ENCODE measurements around the gene SBNO2.

The SBNO2 gene

GRCh38 chr19:1102407-1103131 is 71.5 kb downstream of the SBNO2 start:
- Histone ChIP-seq H3K9me3 (ENCODE audit: control insufficient read depth, low read length) (peaks cover 6% of the 10 kb centered on the region), H3K4me3 (ENCODE audit: low read length) (peak overlapping the region; percentile 63), H3K4me1 (ENCODE audit: control insufficient read depth, insufficient read depth, low read length) (peaks cover 55% of the 10 kb centered on the region), H3K36me3 (ENCODE audit: control insufficient read depth, insufficient read depth, low read length, severe bottlenecking) (peaks cover 15% of the 10 kb centered on the region), H3K9ac (ENCODE audit: low read length) (peak overlapping the region; percentile 87), H3K27me3 (replicated peaks; ENCODE audit: control insufficient read depth, insufficient read depth, low read length) (no peaks in the 10 kb centered on the region)
- peak; percentile 97 for DNase-seq (ENCODE audit: low read depth)

DNA sequence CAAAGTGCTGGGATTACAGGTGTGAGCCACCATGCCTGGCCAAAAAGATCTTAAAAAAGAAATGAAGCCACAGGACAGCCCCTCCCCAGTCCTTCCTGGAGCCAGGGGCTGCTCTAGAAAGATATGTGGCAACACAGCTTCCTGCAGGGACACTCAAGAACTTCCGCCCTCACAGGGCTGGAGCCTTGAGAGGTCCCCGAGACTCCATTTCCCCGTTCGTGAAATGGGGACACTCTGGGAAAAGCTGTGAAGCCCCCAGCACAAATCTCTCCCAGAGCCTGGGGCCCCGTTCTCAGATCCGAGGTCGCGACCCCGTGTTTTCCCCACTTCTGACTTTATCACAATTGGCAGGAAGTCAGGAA is 72.8 kb downstream of the SBNO2 start:
- Histone ChIP-seq H3K36me3 (ENCODE audit: control insufficient read depth, insufficient read depth, low read length, severe bottlenecking) (peaks cover 8% of the 10 kb centered on the region), H3K4me3 (ENCODE audit: low read length) (peak overlapping the region; percentile 63), H3K9me3 (ENCODE audit: control insufficient read depth, low read length) (peaks cover 6% of the 10 kb centered on the region), H3K9ac (ENCODE audit: low read length) (peak overlapping the region; percentile 87), H3K4me1 (ENCODE audit: control insufficient read depth, insufficient read depth, low read length) (peaks cover 55% of the 10 kb centered on the region), H3K27me3 (replicated peaks; ENCODE audit: control insufficient read depth, insufficient read depth, low read length) (no peaks in the 10 kb centered on the region)
- DNase-seq (ENCODE audit: low read depth), result no peak

DNA sequence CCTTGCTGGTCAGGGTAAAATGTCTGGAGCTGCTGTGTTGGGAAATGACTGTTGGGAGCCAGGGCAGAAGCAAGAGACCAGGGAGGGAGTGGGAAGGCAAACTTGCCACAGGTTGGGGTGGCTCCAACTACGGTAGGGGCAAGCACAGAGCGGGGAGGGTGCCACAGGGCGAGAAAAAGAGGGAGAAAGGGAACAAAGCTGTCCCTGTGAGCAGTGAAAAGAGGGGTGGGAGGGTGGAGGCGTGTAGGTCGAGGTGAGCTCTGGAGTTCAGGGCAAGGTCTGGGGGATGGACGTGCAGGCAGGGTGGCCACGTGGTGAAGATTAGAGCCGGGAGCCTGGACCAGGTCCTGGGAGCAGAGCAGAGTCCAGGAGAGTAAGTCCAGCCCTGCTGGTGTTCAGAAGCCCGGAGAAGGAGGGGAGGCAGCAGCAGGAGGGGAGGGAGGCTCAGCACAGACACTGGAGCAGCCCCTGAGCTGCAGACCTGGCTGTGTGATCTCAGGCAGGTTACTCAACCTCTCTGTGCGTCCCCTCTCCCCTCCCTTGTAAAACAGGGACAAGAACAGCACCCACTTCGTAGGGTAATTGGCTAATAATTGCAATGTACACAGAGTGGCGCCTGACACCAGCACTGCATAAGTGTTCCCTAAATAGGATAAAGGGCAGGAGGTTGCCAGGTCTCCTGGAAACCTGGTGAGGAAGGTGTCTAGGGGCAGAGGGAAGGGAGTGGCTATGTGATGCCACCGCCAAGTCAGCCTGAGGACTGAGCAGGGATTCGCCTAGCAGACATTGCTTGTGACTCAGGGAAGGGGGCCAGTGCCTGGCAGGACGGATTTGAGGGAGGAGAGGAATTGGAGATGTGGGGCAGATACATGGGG is 75.7 kb downstream of the SBNO2 start:
- Histone ChIP-seq H3K36me3 (ENCODE audit: control insufficient read depth, insufficient read depth, low read length, severe bottlenecking) (no peaks in the 10 kb centered on the region), H3K9ac (ENCODE audit: low read length) (peak overlapping the region; percentile 84), H3K4me3 (ENCODE audit: low read length) (peak overlapping the region; percentile 12), H3K4me1 (ENCODE audit: control insufficient read depth, insufficient read depth, low read length) (peaks cover 61% of the 10 kb centered on the region), H3K9me3 (ENCODE audit: control insufficient read depth, low read length) (peaks cover 6% of the 10 kb centered on the region), H3K27me3 (replicated peaks; ENCODE audit: control insufficient read depth, insufficient read depth, low read length) (no peaks in the 10 kb centered on the region)
- no peak for DNase-seq (ENCODE audit: low read depth)

DNA sequence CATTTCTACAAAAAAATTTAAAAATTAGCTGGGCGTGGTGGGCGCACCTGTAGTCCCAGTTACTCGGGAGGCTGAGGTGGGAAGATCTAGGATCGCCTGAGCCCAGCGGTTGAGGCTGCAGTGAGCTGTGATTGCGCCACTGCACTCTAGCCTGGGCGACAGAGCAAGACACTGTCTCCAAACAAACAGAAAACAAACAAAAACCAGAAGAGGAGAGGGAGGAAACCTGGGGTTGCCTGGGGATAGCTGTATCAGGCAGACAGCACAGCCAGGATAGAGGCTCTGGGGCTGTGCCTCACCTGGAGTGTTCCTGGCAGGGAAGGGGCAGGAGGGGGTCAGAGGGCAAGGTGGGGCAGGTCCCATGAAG is 76.3 kb downstream of the SBNO2 start:
- Histone ChIP-seq H3K4me3 (ENCODE audit: low read length) (no peak overlapping the region), H3K9me3 (ENCODE audit: control insufficient read depth, low read length) (peaks cover 6% of the 10 kb centered on the region), H3K9ac (ENCODE audit: low read length) (peak overlapping the region; percentile 84), H3K4me1 (ENCODE audit: control insufficient read depth, insufficient read depth, low read length) (peaks cover 62% of the 10 kb centered on the region), H3K36me3 (ENCODE audit: control insufficient read depth, insufficient read depth, low read length, severe bottlenecking) (peaks cover 4% of the 10 kb centered on the region), H3K27me3 (replicated peaks; ENCODE audit: control insufficient read depth, insufficient read depth, low read length) (no peaks in the 10 kb centered on the region)
- no peak for DNase-seq (ENCODE audit: low read depth)

- peak within 1 kb of the TSS; percentile 96 for H3K4me3 ChIP-seq (ENCODE audit: low read length)
- H3K36me3 ChIP-seq (ENCODE audit: control insufficient read depth, insufficient read depth, low read length, severe bottlenecking), result peaks cover 22% of the 10 kb centered on the region
- H3K27me3 ChIP-seq (replicated peaks; ENCODE audit: control insufficient read depth, insufficient read depth, low read length), result no peaks in the 10 kb centered on the region
- peak within 1 kb of the TSS; percentile 96 for H3K9ac ChIP-seq (ENCODE audit: low read length)
- H3K4me1 ChIP-seq (ENCODE audit: control insufficient read depth, insufficient read depth, low read length), result peaks cover 43% of the 10 kb centered on the region
- H3K9me3 ChIP-seq (ENCODE audit: control insufficient read depth, low read length), result peaks cover 6% of the 10 kb centered on the region
- peak; percentile 99 for DNase-seq (ENCODE audit: low read depth)
These were observed 78.9 kb downstream of the SBNO2 start, which contains the start of gene POLR2E for GRCh38 chr19:1094978-1095701. TSS of gene POLR2E (minus strand) at chr19:1095375. CDS start at chr19:1095315, 60 bp downstream.

DNA sequence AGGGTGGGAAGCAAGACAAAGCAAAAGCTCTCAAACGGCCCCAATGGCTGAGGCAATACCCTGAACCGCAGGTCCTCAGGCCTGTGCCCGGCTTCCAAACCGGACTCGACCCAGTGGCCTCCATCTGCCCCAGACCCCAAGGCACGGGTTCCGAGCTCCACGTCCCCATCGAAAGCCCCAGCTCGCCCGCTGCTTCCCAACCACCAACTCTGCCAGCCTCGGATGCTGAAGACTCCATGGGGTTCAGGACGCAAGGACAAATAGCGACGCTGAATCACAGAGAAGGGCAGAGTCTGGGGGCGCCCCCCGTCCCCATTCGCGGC is 79.5 kb downstream of the SBNO2 start:
- Histone ChIP-seq H3K36me3 (ENCODE audit: control insufficient read depth, insufficient read depth, low read length, severe bottlenecking) (peaks cover 23% of the 10 kb centered on the region), H3K4me3 (ENCODE audit: low read length) (peak overlapping the region; percentile 96), H3K4me1 (ENCODE audit: control insufficient read depth, insufficient read depth, low read length) (peaks cover 40% of the 10 kb centered on the region), H3K9ac (ENCODE audit: low read length) (peak overlapping the region; percentile 96), H3K9me3 (ENCODE audit: control insufficient read depth, low read length) (peaks cover under 1% of the 10 kb centered on the region), H3K27me3 (replicated peaks; ENCODE audit: control insufficient read depth, insufficient read depth, low read length) (no peaks in the 10 kb centered on the region)
- no peak for DNase-seq (ENCODE audit: low read depth)

- H3K4me3 ChIP-seq (ENCODE audit: low read length), result peak overlapping the region; percentile 96
- H3K9ac ChIP-seq (ENCODE audit: low read length), result peak overlapping the region; percentile 96
- peak; percentile 34 for DNase-seq (ENCODE audit: low read depth)
- H3K4me1 ChIP-seq (ENCODE audit: control insufficient read depth, insufficient read depth, low read length), result peaks cover 36% of the 10 kb centered on the region
- H3K9me3 ChIP-seq (ENCODE audit: control insufficient read depth, low read length), result no peaks in the 10 kb centered on the region
- H3K36me3 ChIP-seq (ENCODE audit: control insufficient read depth, insufficient read depth, low read length, severe bottlenecking), result peaks cover 30% of the 10 kb centered on the region
- H3K27me3 ChIP-seq (replicated peaks; ENCODE audit: control insufficient read depth, insufficient read depth, low read length), result no peaks in the 10 kb centered on the region
These were observed 80.1 kb downstream of the SBNO2 start for GRCh38 chr19:1093811-1094553.

GRCh38 chr19:1093330-1093729 is 80.7 kb downstream of the SBNO2 start:
- peak overlapping the region; percentile 96 for H3K4me3 ChIP-seq (ENCODE audit: low read length)
- no peak for DNase-seq (ENCODE audit: low read depth)
- peaks cover 29% of the 10 kb centered on the region for H3K4me1 ChIP-seq (ENCODE audit: control insufficient read depth, insufficient read depth, low read length)
- no peaks in the 10 kb centered on the region for H3K27me3 ChIP-seq (replicated peaks; ENCODE audit: control insufficient read depth, insufficient read depth, low read length)
- H3K9ac ChIP-seq (ENCODE audit: low read length), result peak overlapping the region; percentile 96
- H3K9me3 ChIP-seq (ENCODE audit: control insufficient read depth, low read length), result no peaks in the 10 kb centered on the region
- H3K36me3 ChIP-seq (ENCODE audit: control insufficient read depth, insufficient read depth, low read length, severe bottlenecking), result peaks cover 36% of the 10 kb centered on the region

GRCh38 chr19:1091544-1092175 is 82.4 kb downstream of the SBNO2 start:
- H3K9ac ChIP-seq (ENCODE audit: low read length), result no peak overlapping the region
- no peaks in the 10 kb centered on the region for H3K9me3 ChIP-seq (ENCODE audit: control insufficient read depth, low read length)
- H3K4me1 ChIP-seq (ENCODE audit: control insufficient read depth, insufficient read depth, low read length), result peaks cover 24% of the 10 kb centered on the region
- H3K4me3 ChIP-seq (ENCODE audit: low read length), result no peak overlapping the region
- H3K36me3 ChIP-seq (ENCODE audit: control insufficient read depth, insufficient read depth, low read length, severe bottlenecking), result peaks cover 47% of the 10 kb centered on the region
- H3K27me3 ChIP-seq (replicated peaks; ENCODE audit: control insufficient read depth, insufficient read depth, low read length), result no peaks in the 10 kb centered on the region
- DNase-seq (ENCODE audit: low read depth), result no peak

- no peaks in the 10 kb centered on the region for H3K27me3 ChIP-seq (replicated peaks; ENCODE audit: control insufficient read depth, insufficient read depth, low read length)
- H3K9ac ChIP-seq (ENCODE audit: low read length), result no peak overlapping the region
- no peak overlapping the region for H3K4me3 ChIP-seq (ENCODE audit: low read length)
- peaks cover 51% of the 10 kb centered on the region for H3K36me3 ChIP-seq (ENCODE audit: control insufficient read depth, insufficient read depth, low read length, severe bottlenecking)
- peaks cover 24% of the 10 kb centered on the region for H3K4me1 ChIP-seq (ENCODE audit: control insufficient read depth, insufficient read depth, low read length)
- no peaks in the 10 kb centered on the region for H3K9me3 ChIP-seq (ENCODE audit: control insufficient read depth, low read length)
- no peak for DNase-seq (ENCODE audit: low read depth)
These were observed 83.1 kb downstream of the SBNO2 start for GRCh38 chr19:1090731-1091543.

Measured in adipocyte (in vitro differentiated cells).